Right forelimb (tissue), 1 donor: ENCODE measurements around the gene RPA1.
"Not testable (repeated sequence)": the region's sequence is repeated elsewhere in the genome, so short reads cannot be mapped to it uniquely, and the experiment has no call there.

Experiments used
- DNase-seq: peaks from one replicate; pipeline ENCODE4 v3.0.0-alpha.2; 2018

The RPA1 gene

GRCh38 chr17:1880851-1881630, 51.2 kb downstream of the RPA1 start:
- DNase-seq, result no peak

DNA sequence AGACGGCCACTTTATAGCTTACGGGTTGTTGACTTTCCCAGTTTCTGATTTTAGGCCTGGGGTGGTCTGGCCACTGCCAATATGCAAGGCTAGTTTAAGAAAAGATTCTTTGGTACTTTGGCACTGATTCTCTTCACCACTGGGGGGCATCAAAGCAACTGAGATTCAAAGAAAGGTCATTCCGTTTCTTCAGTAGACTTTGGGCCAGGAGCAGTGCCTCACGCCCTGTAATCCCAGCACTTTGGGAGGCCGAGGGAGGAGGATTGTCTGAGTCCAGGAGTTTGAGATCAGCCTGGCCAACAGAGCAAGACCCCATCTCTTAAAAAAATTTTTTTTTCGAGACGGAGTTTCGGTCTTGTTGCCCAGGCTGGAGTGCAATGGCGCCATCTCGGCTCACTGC, 53.0 kb downstream of the RPA1 start:
- no peak for DNase-seq

DNA sequence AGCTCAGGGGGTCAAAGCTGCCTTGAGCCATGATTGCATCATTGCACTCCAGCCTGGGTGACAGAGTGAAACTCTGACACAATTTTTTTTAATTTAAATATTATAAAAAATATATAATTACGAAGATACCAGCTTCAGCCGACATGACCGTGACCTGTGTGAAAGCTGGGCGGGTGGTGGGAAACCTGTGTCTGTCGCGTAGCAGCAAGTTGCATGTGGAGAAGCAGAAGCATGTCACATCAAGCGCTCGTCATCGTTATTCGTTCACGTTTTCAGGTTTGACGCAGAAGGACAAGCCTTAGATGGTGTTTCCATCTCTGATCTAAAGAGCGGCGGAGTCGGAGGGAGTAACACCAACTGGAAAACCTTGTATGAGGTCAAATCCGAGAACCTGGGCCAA, 53.7 kb downstream of the RPA1 start:
- DNase-seq, result no peak

DNA sequence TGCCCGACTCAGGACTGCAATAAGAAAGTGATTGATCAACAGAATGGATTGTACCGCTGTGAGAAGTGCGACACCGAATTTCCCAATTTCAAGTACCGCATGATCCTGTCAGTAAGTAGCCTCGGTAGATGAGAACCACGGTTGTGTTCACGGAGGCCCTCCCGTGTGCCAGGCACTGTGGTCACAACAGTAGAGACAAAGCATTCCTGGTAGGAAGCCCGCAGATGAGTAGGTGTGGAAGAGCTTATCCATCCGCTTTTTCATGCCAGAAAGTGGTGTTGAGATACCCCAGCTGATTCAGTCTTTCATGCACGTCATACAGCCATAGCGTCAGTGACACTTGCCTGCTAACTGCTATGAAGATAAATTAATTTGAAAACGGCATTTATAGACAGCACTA, 58.9 kb downstream of the RPA1 start:
- DNase-seq, result no peak

- DNase-seq, result no peak
Measured at GRCh38 chr17:1890758-1891450, 61.1 kb downstream of the RPA1 start.

DNA sequence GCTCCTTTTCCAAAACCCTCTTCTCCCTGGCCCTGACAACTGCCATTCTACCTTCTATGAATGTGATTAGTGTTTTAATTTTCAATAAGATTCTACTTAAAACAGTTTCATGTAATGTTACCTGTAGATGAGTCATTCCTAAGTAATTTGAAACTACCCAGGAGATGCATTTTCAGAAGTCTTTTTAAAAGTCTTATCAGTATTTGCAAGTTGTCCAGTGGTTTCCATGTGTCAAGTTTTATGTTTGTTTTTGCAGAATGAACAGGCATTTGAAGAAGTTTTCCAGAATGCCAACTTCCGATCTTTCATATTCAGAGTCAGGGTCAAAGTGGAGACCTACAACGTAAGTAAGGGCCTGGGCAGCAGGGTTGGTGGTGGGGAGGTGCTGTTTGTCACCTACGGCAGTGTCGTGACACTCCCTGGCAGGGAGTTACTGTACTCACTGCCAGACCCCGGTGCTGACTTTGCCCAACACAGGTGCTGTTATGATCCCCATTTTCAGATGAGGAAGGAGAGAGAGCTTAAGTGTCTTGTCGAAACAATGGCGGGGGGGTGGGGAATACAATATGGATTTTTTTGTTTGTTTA, 65.0 kb downstream of the RPA1 start:
- no peak for DNase-seq

GRCh38 chr17:1895479-1895878, 65.7 kb downstream of the RPA1 start:
- not testable (repeated sequence) for DNase-seq

GRCh38 chr17:1896243-1897104, 66.7 kb downstream of the RPA1 start:
- DNase-seq, result no peak

GRCh38 chr17:1897105-1897656, 67.4 kb downstream of the RPA1 start:
- DNase-seq, result no peak

GRCh38 chr17:1898332-1898731, 68.5 kb downstream of the RPA1 start:
- no peak for DNase-seq

DNA sequence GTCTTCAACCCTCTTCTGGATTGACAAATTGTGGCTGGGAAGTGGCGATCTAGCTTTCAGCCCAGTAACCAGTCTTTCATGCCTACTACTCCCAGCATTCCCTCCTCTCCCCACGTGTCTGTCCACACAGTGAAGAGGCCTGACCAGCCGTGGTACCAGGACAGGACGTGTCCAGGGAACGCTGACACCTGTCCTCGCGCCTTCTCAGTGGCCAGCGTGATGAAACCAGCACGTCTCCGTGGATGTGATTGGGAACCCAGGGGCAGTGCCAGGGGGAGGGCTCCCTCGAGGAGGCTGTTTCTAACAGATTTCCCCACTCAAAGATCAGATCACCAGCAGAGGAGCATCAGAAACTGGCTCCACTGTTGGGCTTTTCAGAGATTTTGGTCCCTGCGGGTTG, 69.1 kb downstream of the RPA1 start:
- DNase-seq, result no peak

DNA sequence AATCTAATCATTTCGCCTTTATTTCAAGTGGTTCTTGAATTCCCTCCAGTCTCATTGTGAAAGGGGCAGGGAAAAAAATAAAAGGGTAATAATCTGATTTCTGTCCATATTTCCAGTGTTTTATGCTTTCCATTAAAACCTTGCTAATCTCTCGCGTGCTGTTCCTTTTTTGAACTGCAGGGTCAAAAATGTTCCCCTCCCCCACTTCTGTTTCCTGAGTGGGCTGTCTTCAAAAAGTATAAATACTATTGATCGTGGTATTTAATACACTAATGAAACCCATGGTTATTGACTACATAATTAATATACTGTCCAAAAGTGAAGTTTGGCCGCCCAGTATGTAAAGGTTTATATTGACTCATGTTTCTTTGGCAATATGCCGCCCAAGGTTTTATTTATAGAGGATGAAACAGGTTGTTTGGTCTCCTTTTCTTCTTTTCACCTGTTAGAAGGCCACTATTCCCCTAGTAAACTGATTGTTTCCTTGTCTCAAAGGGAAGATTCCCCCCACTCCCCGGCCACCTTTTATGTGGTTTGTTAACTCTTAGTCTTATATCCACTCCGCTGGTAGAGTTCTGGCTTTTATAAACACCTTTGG, 69.7 kb downstream of the RPA1 start:
- DNase-seq, result no peak

- DNase-seq, result no peak
Measured at GRCh38 chr17:1904273-1905182, 74.7 kb downstream of the RPA1 start.

DNA sequence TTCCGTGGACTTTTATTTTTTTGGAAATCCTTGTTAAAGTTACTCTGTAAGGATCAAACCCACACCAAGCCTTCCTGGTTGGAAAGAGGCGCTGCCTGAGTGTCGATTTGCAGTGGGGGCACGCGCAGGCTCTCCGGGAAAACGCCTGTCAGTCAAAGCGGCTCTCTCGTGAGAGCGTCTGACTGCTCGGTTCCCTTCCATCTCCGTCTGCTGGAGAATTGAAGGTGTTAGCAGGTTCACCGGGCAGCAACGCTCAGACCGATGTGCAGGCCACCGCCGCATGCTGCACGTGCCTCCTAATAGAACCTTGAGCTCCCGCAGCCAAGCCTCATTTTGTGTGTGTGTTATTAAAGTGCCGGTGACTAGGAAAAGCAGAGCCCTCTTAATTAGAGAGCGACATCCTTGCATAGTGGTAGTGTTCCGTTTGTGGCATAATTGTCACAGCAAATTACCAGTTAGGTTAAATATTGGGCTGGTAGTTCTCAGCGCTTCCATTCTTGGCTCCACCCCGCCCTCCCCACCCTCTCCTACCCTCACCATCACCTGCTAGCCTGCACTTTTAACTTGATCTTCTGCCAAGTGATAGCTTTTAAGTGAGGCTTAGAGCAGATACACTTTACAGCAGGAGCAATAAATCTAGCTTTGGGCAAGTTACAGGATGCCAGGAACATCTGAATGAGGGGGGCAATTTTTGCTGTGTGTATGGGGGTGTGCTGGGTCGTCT, 75.5 kb downstream of the RPA1 start:
- DNase-seq, result no peak

DNA sequence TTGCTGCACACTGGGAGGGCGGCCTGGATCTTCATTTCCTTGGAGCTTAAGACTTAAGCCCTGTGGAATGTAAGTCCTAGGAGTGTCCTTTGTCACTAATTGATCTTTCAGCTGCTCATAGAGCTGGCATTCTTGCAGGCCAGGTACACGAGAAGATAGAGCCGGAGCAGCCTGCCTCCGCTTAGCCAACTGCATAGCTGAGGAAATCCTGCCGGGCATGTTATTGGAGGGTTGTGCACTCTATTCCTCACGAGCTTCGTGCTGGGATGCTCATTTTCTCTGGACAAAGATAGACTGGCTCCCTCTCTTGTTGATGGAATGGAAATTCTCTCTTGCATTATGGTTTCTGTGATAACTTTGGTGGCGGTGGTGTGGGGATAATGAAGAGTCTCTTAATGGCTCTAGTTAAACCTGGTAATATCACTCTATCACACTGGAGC, 76.9 kb downstream of the RPA1 start:
- DNase-seq, result no peak

GRCh38 chr17:1907216-1907631, 77.4 kb downstream of the RPA1 start:
- DNase-seq, result no peak

DNA sequence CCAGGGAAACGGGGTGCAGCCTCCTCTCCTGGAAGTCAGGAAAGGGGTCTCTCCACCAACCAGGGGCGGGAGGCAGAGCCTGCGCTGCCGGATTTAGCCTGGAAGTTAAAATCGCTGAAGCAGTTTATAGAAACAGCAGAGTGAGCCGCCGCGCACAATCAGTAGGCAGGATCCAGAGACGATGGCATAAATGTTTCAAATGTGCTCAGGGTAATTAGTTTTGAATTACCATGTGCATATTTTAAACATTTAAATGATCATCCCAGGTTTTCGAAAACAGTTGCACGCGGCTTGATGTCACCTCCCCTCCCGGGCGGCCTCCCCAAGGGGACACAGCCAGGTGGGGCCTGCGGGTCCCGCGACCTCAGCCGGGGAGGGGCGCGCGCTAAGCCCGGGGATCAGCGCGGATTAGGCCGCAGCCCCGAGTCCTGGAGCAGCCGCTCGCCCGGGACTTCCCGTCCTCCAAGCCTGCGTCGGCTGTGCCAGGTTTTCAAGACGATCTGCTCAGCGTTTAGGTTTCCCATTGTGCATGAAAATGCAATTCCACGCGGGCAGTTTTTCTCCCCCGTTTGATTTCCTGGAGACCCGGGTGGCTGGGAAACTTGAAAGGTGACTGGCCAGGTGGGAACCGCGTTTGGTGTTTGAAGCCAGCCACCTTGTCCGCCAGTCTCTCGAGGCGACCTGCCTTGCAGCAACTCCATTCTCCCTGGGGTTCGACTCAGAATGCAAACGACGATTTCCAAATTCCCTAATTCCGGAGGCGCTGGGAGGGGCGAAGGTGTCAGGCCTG, 78.3 kb downstream of the RPA1 start:
- no peak for DNase-seq

DNA sequence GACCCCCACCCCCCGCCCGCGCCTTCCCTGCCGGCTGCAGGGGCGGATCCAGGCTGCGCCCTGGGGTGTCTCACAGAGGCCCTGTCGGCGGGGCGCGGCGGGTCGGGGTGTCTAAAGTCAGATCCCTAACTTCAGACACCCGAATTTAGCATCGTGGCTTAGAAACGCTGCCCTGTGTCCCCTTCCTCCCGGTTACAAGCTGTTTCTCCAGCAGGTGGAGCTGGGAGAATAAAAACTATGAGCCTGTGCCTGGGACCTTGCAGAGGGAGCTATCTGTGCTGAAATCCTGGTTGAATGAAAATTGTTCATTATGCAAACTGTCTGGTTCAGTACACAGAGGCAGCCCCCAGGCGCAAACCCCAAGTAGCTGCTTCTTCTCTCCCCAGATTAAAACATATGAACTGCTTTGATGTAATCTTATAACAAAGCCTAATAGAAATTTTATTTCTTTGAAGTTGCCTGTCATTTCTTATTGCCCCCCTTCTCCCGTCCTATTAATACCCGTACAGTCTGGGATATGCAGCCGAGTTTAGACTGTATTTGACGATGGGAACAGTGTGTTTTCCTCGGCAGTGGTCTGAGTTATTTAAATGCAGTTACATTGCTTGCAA, 79.0 kb downstream of the RPA1 start:
- DNase-seq, result peak; percentile 79

DNA sequence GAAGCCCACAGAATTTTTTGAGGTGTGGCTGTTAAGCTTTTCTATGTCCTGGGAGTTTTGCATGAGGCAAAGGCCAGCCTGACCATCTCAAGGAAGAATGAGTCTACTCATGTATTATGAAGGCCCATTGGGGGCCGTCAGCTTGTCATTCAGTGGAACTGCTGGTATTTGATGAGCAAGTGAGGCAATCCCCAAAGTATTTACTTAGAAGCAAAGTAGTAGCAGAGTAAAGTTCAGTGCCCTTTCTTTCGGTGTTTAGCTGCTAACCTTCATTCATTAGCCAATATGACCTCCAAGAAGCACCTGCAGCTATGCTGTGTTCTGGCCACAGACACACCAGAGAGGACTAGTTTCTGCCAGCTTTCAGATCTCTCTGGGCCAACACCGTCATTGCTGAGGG, 80.2 kb downstream of the RPA1 start:
- no peak for DNase-seq
